Pancreas (tissue), 10 donors: Measurements from ENCODE around the gene PNPLA7. TPM values are rescaled to one million over a fixed set of nuclear protein-coding genes. Genes with fewer than 3 reads are reported as not detected.

Experiments
- ATAC-seq, 4 donors: fragments of 200-7000 bp; cut with Tn5 transposase; one replicate each; pipeline versions ENCODE4 v1.8.0 to v1.9.1; 2020; ENCODE audit warnings: mild to moderate bottlenecking in 4 of 4, moderate library complexity in 4 of 4
- DNase-seq, 6 donors: peaks; one replicate each; pipeline ENCODE4 v3.0.0-alpha.2; 2020
- FAIRE-seq: peaks from 2 replicates; lab custom pipeline; 2012; peaks lifted over from hg19 to GRCh38; lab: Jason Lieb, UNC
- H3K27ac ChIP-seq, 4 donors: fragments of 200-600 bp; sonication (generic); 1 replicate in 3 of 4; 2 replicates in 1 of 4; pipeline versions ENCODE4 v1.5.0 to v1.8.0; 2020
- H3K27me3 ChIP-seq, 4 donors: fragments of 200-600 bp; one replicate each; pipeline ENCODE4 v1.8.0; 2021
- H3K36me3 ChIP-seq, 3 donors: fragments of 200-600 bp; sonication (generic) in 1 of 3; one replicate each; pipeline versions ENCODE4 v1.5.0 to v1.8.0; 2020 to 2021
- H3K4me1 ChIP-seq, 3 donors: fragments of 200-600 bp; one replicate each; pipeline ENCODE4 v1.8.0; 2021
- H3K4me3 ChIP-seq, 4 donors: fragments of 200-600 bp; sonication (generic) in 2 of 4; one replicate each; pipeline versions ENCODE4 v1.5.0 to v1.8.0; 2020 to 2021
- H3K9me3 ChIP-seq, 4 donors: fragments of 200-600 bp; one replicate each; pipeline ENCODE4 v1.8.0; 2021
- CTCF ChIP-seq, 4 donors: fragments of 200-600 bp; sonication (generic) in 3 of 4; IDR thresholded peaks; one replicate each; pipeline versions ENCODE4 v1.5.0 to v1.8.0; 2021; ENCODE audit warnings: antibody characterized with exemption in 4 of 4
- WGBS, 2 donors: extraction: QIAGEN DNeasy Blood & Tissue Kit; methylation state at CpG; one replicate each; pipeline ENCODE4 v1.1.7; 2013; 5-methylcytosine and 5-hydroxymethylcytosine counted together
- intact Hi-C, 3 donors: fragments of 100-400 bp; cut with DNase I; formaldehyde crosslinking; loops; one replicate each; pipeline versions ENCODE4 v1.11.1 to v1.14.2; 2022
- polyA plus RNA-seq, 2 donors: library from polyadenylated mRNA; stranded (reverse); fragments of 200-250 nt; gene quantifications; one replicate each; pipeline ENCODE4 v1.2.3, GENCODE V29; 2013
- total RNA-seq, 6 donors: library from RNA; stranded (reverse); fragmentation: NEBNext Ultra II Directional in 4 of 6; extraction: Animal tissue kit (Norgen Biotek cat#: 25700) in 4 of 6; gene quantifications; one replicate each; pipeline versions ENCODE4 v1.2.1 to v1.2.4, GENCODE V29; 2021 to 2023
- donor health status: healthy with polysubstance abuse.
- donor health status: DM: no; HTN: no; CAD: no; lungs with moderate emphysema.
- donor health status: DM: no; HTN: no; CAD: no.
- donor health status: control.
- donor health status: control.
- donor health status: Bipolar disorder and iron deficiency.
- donor health status: DM: yes; HTN: yes; CAD: no.
- donor health status: DM: no; HTN: no; CAD: no.
- donor health status: DM: no; HTN: no; CAD: no.
- donor health status: DM: yes; HTN: yes; CAD: no.

Gene PNPLA7
- total and polyA plus RNA-seq, 8 donors, result 7.1 to 71.8 (median 18.0) TPM

DNA sequence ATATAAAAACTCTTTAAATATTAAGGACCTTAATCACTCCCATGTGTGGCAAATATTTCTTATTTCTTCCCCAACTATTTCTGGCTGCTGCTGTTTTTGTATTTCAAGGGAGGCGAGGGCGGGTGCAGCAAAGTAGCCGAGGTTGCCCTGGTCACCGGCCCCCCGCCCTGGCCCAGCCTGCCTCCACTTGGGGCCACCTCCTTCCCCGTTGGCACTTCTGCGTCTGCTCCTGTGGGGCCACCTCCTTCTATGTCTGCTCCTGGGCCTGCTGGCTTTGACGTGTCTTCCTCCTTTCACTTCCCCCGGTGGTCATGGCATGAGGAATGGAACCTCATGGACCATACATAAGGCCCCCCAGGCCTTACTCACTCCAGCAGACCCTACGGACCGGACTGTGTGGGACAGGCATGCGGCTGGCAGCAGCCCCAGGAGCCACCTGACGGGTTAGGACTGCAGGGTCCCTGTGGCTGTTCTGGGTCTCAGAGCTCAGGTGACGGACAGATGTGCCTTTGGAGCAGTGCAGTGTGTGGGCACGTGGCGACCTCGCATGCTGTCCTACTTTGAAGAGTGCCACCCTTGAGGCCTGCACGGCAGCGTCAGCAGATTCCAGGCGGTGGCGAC lies 103.2 kb downstream of the PNPLA7 start:
- H3K9me3 ChIP-seq, result no peaks in the 10 kb centered on the region
- TF ChIP-seq CTCF (IDR thresholded peaks at IDR 0.05), result no peak
- DNase-seq (peak in 3 of 6 donors; percentile 36 to 60 (median 51)), ATAC-seq (peak in 1 of 4 donors; percentile 3), FAIRE-seq (no peak)
- intact Hi-C loops, result no loop called here
- H3K4me1 ChIP-seq, result peaks cover 0 to 6% (median 4%) of the 10 kb centered on the region in 3 donors
- WGBS, 2 donors, result 76 to 84% methylated on average over 21 of the region's 21 CpGs
- H3K27ac ChIP-seq, result no peak overlapping the region
- H3K36me3 ChIP-seq, result peaks cover 0 to 5% (median 0%) of the 10 kb centered on the region in 3 donors
- no peak overlapping the region for H3K4me3 ChIP-seq
- no peaks in the 10 kb centered on the region for H3K27me3 ChIP-seq

GRCh38 chr9:137445930-137446431 lies 104.2 kb downstream of the PNPLA7 start:
- Histone ChIP-seq H3K27ac (no peak overlapping the region), H3K4me1 (peaks cover 0 to 6% (median 4%) of the 10 kb centered on the region in 3 donors), H3K9me3 (no peaks in the 10 kb centered on the region), H3K27me3 (no peaks in the 10 kb centered on the region), H3K4me3 (no peak overlapping the region), H3K36me3 (peaks cover 0 to 5% (median 0%) of the 10 kb centered on the region in 3 donors)
- FAIRE-seq (no peak), ATAC-seq (peak in 3 of 4 donors; percentile 2 to 17 (median 2)), DNase-seq (peak in 3 of 6 donors; percentile 49 to 75 (median 61))
- TF ChIP-seq CTCF (IDR thresholded peaks at IDR 0.05), result no peak
- WGBS, 2 donors, result 19 to 25% methylated on average over 19 of the region's 19 CpGs
- intact Hi-C loops, result no loop called here

DNA sequence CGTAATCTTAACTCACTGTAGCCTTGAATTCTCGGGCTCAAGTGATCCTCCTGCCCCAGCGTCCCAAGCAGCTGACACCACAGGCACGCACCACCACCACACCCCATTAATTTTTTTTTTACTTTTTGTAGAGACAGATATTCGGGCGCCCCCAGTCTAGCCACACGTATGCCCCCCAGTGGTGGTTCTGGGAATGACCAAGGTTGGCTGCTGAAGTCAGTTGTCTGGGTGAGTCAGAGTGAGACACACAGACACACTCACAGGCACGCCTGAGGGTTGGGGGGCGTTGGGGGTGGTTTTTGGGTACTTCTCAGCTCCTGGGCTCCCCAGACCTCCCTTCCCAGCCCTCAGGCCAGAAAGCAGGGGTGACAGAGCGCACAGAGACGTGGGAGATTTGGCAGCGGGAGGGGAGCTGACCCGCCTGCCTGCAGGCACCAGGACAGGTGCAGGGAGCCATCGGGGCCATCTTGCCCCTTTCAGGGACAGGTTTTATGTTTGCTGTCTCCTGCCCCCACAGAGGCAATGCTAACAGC lies 104.9 kb downstream of the PNPLA7 start:
- TF ChIP-seq CTCF (IDR thresholded peaks at IDR 0.05), result peak; percentile 51 to 82 (median 67)
- Histone ChIP-seq H3K4me1 (peaks cover 0 to 6% (median 4%) of the 10 kb centered on the region in 3 donors), H3K36me3 (peaks cover 0 to 5% (median 0%) of the 10 kb centered on the region in 3 donors), H3K27me3 (no peaks in the 10 kb centered on the region), H3K9me3 (no peaks in the 10 kb centered on the region), H3K4me3 (no peak overlapping the region), H3K27ac (no peak overlapping the region)
- ATAC-seq, result peak; percentile 59 to 89 (median 80)
- WGBS, 2 donors, result 6% methylated on average over 14 of the region's 14 CpGs
- DNase-seq, result peak; percentile 73 to 94 (median 84)
- FAIRE-seq, result no peak
- intact Hi-C loops, result no loop called here

GRCh38 chr9:137444106-137444790 lies 106.0 kb downstream of the PNPLA7 start:
- H3K4me1 ChIP-seq, result peaks cover 0 to 6% (median 4%) of the 10 kb centered on the region in 3 donors
- no peaks in the 10 kb centered on the region for H3K9me3 ChIP-seq
- no peak overlapping the region for H3K27ac ChIP-seq
- 75 to 84% methylated on average over 14 of the region's 14 CpGs for WGBS, 2 donors
- H3K36me3 ChIP-seq, result peaks cover 0 to 5% (median 0%) of the 10 kb centered on the region in 3 donors
- ATAC-seq (no peak), DNase-seq (peak in 2 of 6 donors; percentile 18 to 26), FAIRE-seq (no peak)
- TF ChIP-seq CTCF (IDR thresholded peaks at IDR 0.05), result no peak
- H3K4me3 ChIP-seq, result no peak overlapping the region
- H3K27me3 ChIP-seq, result no peaks in the 10 kb centered on the region
- intact Hi-C loops, result no loop called here
